Neural cell (in vitro differentiated cells): ENCODE results near the gene HOXA4. TPM values are rescaled to one million over a fixed set of nuclear protein-coding genes. Genes with fewer than 3 reads are reported as not detected.

Experiments used
- H2AFZ ChIP-seq: fragments of 200-600, 300-800 bp; sonication (generic), shearing (Covaris generic); 2 replicates; pipeline ENCODE4 v1.6.0; 2014; ENCODE audit warnings: low read depth, mild to moderate bottlenecking, antibody characterized with exemption, low read length, moderate library complexity
- H3F3A ChIP-seq: fragments of 200-600 bp; shearing (Covaris generic); 2 replicates; pipeline ENCODE4 v1.6.1; 2016; ENCODE audit warnings: mild to moderate bottlenecking, moderate library complexity, mixed read lengths, antibody characterized with exemption, low read length; ENCODE audit not compliant: insufficient read depth, poor library complexity, severe bottlenecking
- H3K27ac ChIP-seq: fragments of 200-600, 300-800 bp; sonication (generic), shearing (Covaris generic); 2 replicates; pipeline ENCODE4 v1.5.1; 2014; ENCODE audit warnings: mild to moderate bottlenecking, low read length, moderate library complexity
- H3K27me3 ChIP-seq: fragments of 300-800, 200-600 bp; sonication (generic), shearing (Covaris generic); 2 replicates; pipeline ENCODE4 v1.6.0; 2014; ENCODE audit warnings: mild to moderate bottlenecking, low read depth, low read length, moderate library complexity; ENCODE audit not compliant: insufficient read depth
- H3K36me3 ChIP-seq: fragments of 300-800, 200-600 bp; sonication (generic), shearing (Covaris generic); 2 replicates; pipeline ENCODE4 v1.5.1; 2014; ENCODE audit warnings: mild to moderate bottlenecking, antibody characterized with exemption, low read length, moderate library complexity; ENCODE audit not compliant: insufficient read depth
- H3K4me2 ChIP-seq: fragments of 300-800, 200-600 bp; sonication (generic), shearing (Covaris generic); 2 replicates; pipeline ENCODE4 v1.6.0; 2014; ENCODE audit warnings: mild to moderate bottlenecking, low read length
- H3K4me3 ChIP-seq: fragments of 300-800, 200-600 bp; sonication (generic), shearing (Covaris generic); 2 replicates; pipeline ENCODE4 v1.5.1; 2014; ENCODE audit warnings: mild to moderate bottlenecking, low read length, moderate library complexity
- H3K79me2 ChIP-seq: fragments of 200-600 bp; shearing (Covaris generic); replicated peaks from 2 replicates; pipeline ENCODE4 v1.6.0; 2014; ENCODE audit warnings: mild to moderate bottlenecking, low read length, moderate library complexity; ENCODE audit not compliant: insufficient read depth
- H3K9ac ChIP-seq: fragments of 300-800, 200-600 bp; sonication (generic), shearing (Covaris generic); 2 replicates; pipeline ENCODE4 v1.6.1; 2016; ENCODE audit warnings: mild to moderate bottlenecking, low read length, mixed read lengths
- H3K9me2 ChIP-seq: fragments of 200-600 bp; shearing (Covaris generic); 2 replicates; pipeline ENCODE4 v1.6.1; 2016; ENCODE audit warnings: mild to moderate bottlenecking, low read length, mixed read lengths; ENCODE audit not compliant: insufficient read depth
- H3K9me3 ChIP-seq: fragments of 200-600, 300-800 bp; sonication (generic), shearing (Covaris generic); 2 replicates; pipeline ENCODE4 v1.6.1; 2016; ENCODE audit warnings: mild to moderate bottlenecking, mixed run types, low read length, moderate library complexity, mixed read lengths
- H4K20me1 ChIP-seq: fragments of 200-600 bp; shearing (Covaris generic); 2 replicates; pipeline ENCODE4 v1.6.1; 2016; ENCODE audit warnings: mild to moderate bottlenecking, mixed run types; ENCODE audit not compliant: insufficient read depth
- EP300 ChIP-seq: fragments of 450-650 bp; conservative IDR thresholded peaks from 2 replicates; pipeline ENCODE4 v1.6.1; 2014; ENCODE audit warnings: antibody characterized with exemption, mild to moderate bottlenecking, moderate library complexity; ENCODE audit not compliant: poor library complexity, severe bottlenecking
- EZH2 ChIP-seq: fragments of 200-600, 300-800 bp; shearing (Covaris generic), sonication (generic); IDR thresholded peaks from 2 replicates; pipeline ENCODE4 v1.6.1; 2014; ENCODE audit warnings: antibody characterized with exemption, low read length, borderline replicate concordance, mild to moderate bottlenecking; ENCODE audit not compliant: insufficient read depth, poor library complexity, severe bottlenecking
- MXI1 ChIP-seq: fragments of 450-650 bp; conservative IDR thresholded peaks from 2 replicates; pipeline ENCODE4 v1.6.1; 2014; ENCODE audit warnings: antibody characterized with exemption, mild to moderate bottlenecking; ENCODE audit not compliant: poor library complexity, severe bottlenecking
- POLR2AphosphoS5 ChIP-seq: IDR thresholded peaks from 2 replicates; pipeline ENCODE4 v1.6.1; 2012
- RAD21 ChIP-seq: fragments of 450-650 bp; conservative IDR thresholded peaks from 2 replicates; pipeline ENCODE4 v1.6.1; 2014; ENCODE audit warnings: antibody characterized with exemption, mild to moderate bottlenecking, moderate library complexity
- REST ChIP-seq: IDR thresholded peaks from 2 replicates; pipeline ENCODE4 v1.6.1; 2012; ENCODE audit warnings: borderline replicate concordance
- SMC3 ChIP-seq: fragments of 450-650 bp; conservative IDR thresholded peaks from 2 replicates; pipeline ENCODE4 v1.6.1; 2014; ENCODE audit warnings: antibody characterized with exemption, mild to moderate bottlenecking, moderate library complexity; ENCODE audit not compliant: poor library complexity
- TAF1 ChIP-seq: IDR thresholded peaks from 2 replicates; pipeline ENCODE4 v1.6.1; 2012; ENCODE audit warnings: low read depth
- polyA plus RNA-seq: library from polyadenylated mRNA; depleted of rRNA; stranded (reverse); fragments of >200 nt; gene quantifications from 2 replicates; pipeline ENCODE4 v1.2.3, GENCODE V29; 2014
- TF ChIP-seq, protein P1 (sequence below): fragments of 450-650 bp; IDR thresholded peaks from 2 replicates; pipeline ENCODE4 v1.5.1; 2014; ENCODE audit warnings: antibody characterized with exemption, mild to moderate bottlenecking, moderate library complexity; ENCODE audit not compliant: poor library complexity, severe bottlenecking

HOXA4 gene
- polyA plus RNA-seq, 1 donor from 2014 or later: not detected

DNA sequence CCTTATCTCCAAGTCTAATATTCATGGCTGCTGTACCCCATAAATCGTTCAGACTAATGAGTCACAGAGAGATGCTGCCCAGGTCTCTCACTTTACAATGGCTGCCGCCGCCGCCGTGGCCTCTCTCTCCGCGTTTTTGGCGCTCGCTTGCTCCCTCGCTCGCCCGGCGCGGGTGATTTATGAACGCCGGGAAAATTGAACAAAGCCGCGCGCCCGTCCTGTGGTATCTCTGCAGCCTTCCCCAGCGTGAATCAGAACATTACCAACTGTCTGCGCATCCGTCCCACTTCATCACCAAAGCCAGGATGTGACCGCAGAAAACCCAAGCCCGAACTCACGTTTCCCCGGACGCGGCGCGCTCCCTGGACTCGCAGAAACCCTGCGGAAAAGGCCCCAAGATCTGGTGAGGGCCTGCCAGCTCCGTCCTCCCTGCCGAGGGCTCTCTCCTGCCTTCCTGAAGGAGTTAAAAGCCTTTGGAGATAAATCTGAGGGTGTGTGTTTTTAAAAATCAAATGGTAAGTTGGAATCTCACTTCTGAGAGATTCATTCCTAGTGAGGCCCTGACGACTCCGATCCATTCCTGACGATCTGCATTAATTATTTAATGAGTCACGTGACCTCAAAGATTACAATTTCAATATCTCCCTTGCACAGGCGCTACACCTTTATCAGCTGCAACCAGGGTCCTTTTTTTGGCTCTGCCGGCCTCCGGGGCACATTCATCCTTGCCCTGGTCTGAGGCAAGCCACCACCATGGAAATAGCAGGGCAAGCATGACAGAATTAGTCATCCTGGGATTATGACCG lies 6.3 kb downstream of the HOXA4 start:
- Histone ChIP-seq H3K9ac (no peak overlapping the region), H3K9me2 (no peaks in the 10 kb centered on the region), H3K4me2 (no peak overlapping the region), H3K9me3 (peaks cover 13% of the 10 kb centered on the region), H3K79me2 (no peaks in the 10 kb centered on the region), H3K36me3 (no peaks in the 10 kb centered on the region), H4K20me1 (no peaks in the 10 kb centered on the region), H3K27ac (no peak overlapping the region), H3K4me3 (no peak overlapping the region), H2AFZ (no peak overlapping the region), H3F3A (no peaks in the 10 kb centered on the region), H3K27me3 (peaks cover 100% of the 10 kb centered on the region)
- TF ChIP-seq EZH2 (peak; percentile 42), SMC3 (no peak)

DNA sequence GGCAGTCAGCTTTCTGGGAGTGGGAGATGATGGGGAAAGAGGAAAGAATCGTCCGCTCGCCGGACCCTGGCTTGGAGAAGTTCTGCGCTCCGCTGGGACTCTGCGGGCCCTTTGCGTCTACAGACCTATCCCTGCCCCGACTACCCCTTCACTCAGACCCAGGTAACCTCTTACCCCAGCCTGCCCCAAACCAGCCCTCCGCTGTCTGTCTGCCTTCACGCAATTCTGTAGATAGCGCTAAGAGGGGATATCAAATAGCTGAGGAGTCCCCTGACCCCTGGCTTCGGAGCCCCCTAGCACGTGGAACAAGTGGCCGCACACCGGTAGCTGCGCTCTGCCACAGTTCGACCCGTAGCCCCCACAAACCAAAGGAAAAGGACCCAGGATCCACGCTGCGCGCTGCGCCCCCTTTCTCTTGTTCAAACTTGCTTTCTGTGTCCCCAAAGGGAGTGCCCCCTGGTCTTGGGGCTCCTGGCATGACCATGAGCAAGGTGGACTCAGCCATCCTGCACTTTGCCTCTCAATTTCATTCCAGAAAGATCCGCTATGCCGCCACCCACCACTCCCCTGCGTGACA lies 7.0 kb downstream of the HOXA4 start:
- H4K20me1 ChIP-seq: no peaks in the 10 kb centered on the region
- no peak overlapping the region for H3K4me2 ChIP-seq
- no peak overlapping the region for H2AFZ ChIP-seq
- no peaks in the 10 kb centered on the region for H3K9me2 ChIP-seq
- no peaks in the 10 kb centered on the region for H3K36me3 ChIP-seq
- H3K27me3 ChIP-seq: peaks cover 100% of the 10 kb centered on the region
- H3K79me2 ChIP-seq: no peaks in the 10 kb centered on the region
- peaks cover 7% of the 10 kb centered on the region for H3K9me3 ChIP-seq
- H3K9ac ChIP-seq: no peak overlapping the region
- no peaks in the 10 kb centered on the region for H3F3A ChIP-seq
- no peak overlapping the region for H3K27ac ChIP-seq
- TF ChIP-seq TAF1 (no peak), EP300 (no peak), SMC3 (no peak), REST (no peak), EZH2 (no peak), MXI1 (no peak), RAD21 (no peak), POLR2AphosphoS5 (no peak)
- TF ChIP-seq, protein P1, sequence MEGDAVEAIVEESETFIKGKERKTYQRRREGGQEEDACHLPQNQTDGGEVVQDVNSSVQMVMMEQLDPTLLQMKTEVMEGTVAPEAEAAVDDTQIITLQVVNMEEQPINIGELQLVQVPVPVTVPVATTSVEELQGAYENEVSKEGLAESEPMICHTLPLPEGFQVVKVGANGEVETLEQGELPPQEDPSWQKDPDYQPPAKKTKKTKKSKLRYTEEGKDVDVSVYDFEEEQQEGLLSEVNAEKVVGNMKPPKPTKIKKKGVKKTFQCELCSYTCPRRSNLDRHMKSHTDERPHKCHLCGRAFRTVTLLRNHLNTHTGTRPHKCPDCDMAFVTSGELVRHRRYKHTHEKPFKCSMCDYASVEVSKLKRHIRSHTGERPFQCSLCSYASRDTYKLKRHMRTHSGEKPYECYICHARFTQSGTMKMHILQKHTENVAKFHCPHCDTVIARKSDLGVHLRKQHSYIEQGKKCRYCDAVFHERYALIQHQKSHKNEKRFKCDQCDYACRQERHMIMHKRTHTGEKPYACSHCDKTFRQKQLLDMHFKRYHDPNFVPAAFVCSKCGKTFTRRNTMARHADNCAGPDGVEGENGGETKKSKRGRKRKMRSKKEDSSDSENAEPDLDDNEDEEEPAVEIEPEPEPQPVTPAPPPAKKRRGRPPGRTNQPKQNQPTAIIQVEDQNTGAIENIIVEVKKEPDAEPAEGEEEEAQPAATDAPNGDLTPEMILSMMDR: no peak
- no peak overlapping the region for H3K4me3 ChIP-seq
